Kidney epithelial cell (primary cell): Measurements from ENCODE around the gene HHATL. TPM values are rescaled to one million over a fixed set of nuclear protein-coding genes. Genes with fewer than 3 reads are reported as not detected.

Experiments
- DNase-seq: peaks from one replicate; pipeline ENCODE4 v3.0.0-alpha.2; 2010; ENCODE audit warnings: low read depth
- H3K27me3 ChIP-seq: 2 replicates; pipeline ENCODE4 v1.6.0; 2011; ENCODE audit warnings: low read length; ENCODE audit not compliant: control insufficient read depth, insufficient read depth
- H3K36me3 ChIP-seq: 2 replicates; pipeline ENCODE4 v1.5.1; 2011; ENCODE audit warnings: low read length; ENCODE audit not compliant: control insufficient read depth, insufficient read depth
- H3K4me3 ChIP-seq: 2 replicates; pipeline ENCODE4 v1.5.1; 2011; ENCODE audit warnings: low read depth, mild to moderate bottlenecking, control low read depth, low read length
- CTCF ChIP-seq: IDR thresholded peaks from 2 replicates; pipeline ENCODE4 v1.5.1; 2011; ENCODE audit warnings: mild to moderate bottlenecking, moderate library complexity, low read length, control low read depth, inconsistent platforms; ENCODE audit not compliant: insufficient read depth, poor library complexity, severe bottlenecking
- total RNA-seq: library from RNA; depleted of rRNA; stranded (reverse); fragments of >200 nt; gene quantifications from 2 replicates; pipeline ENCODE4 v1.2.3, GENCODE V29; 2015

Gene HHATL
- total RNA-seq, 1 donor from 2014 or later = not detected

GRCh38 chr3:42690191-42690590, 12.4 kb downstream of the HHATL start:
- H3K4me3 ChIP-seq = no peak overlapping the region

GRCh38 chr3:42689421-42690014, 13.1 kb downstream of the HHATL start:
- peaks cover 38% of the 10 kb centered on the region for H3K27me3 ChIP-seq
- no peaks in the 10 kb centered on the region for H3K36me3 ChIP-seq
- TF ChIP-seq CTCF = no peak
- DNase-seq = no peak
- no peak overlapping the region for H3K4me3 ChIP-seq

More at GRCh38 chr3:42690191-42690590, 12.4 kb downstream of the HHATL start:
- peaks cover 33% of the 10 kb centered on the region for H3K27me3 ChIP-seq
- no peaks in the 10 kb centered on the region for H3K36me3 ChIP-seq
- TF ChIP-seq CTCF = no peak
- DNase-seq = no peak

GRCh38 chr3:42688487-42689420, 13.8 kb downstream of the HHATL start:
- no peaks in the 10 kb centered on the region for H3K36me3 ChIP-seq
- no peak for DNase-seq
- no peak overlapping the region for H3K4me3 ChIP-seq
- no peak for TF ChIP-seq CTCF
- H3K27me3 ChIP-seq = peaks cover 38% of the 10 kb centered on the region

- no peaks in the 10 kb centered on the region for H3K36me3 ChIP-seq
- H3K27me3 ChIP-seq = peaks cover 38% of the 10 kb centered on the region
- H3K4me3 ChIP-seq = no peak overlapping the region
- no peak for DNase-seq
- no peak for TF ChIP-seq CTCF
Observed at GRCh38 chr3:42688016-42688415, 14.6 kb downstream of the HHATL start.

- no peak for TF ChIP-seq CTCF
- peaks cover 38% of the 10 kb centered on the region for H3K27me3 ChIP-seq
Observed at GRCh38 chr3:42686832-42687650, 15.6 kb downstream of the HHATL start.

More at GRCh38 chr3:42686832-42687650, 15.6 kb downstream of the HHATL start:
- no peak for DNase-seq
- Histone ChIP-seq H3K36me3 (no peaks in the 10 kb centered on the region), H3K4me3 (no peak overlapping the region)
